Endothelial cell (in vitro differentiated cells): Measurements from ENCODE around the gene ZNF792. TPM values are rescaled to one million over a fixed set of nuclear protein-coding genes. Genes with fewer than 3 reads are reported as not detected.
A peak's percentile ranks its signal among the peaks of the same experiment; 100 is the strongest.

ENCODE experiments used
- DNase-seq: peaks from one replicate; pipeline ENCODE4 v3.0.0; 2021; ENCODE audit warnings: low spot score
- H3K27ac Mint-ChIP-seq: one replicate; pipeline ENCODE4 v1.8.0; 2021; ENCODE audit warnings: mixed read lengths, inconsistent platforms; ENCODE audit not compliant: unreplicated experiment
- H3K27me3 Mint-ChIP-seq: one replicate; pipeline ENCODE4 v1.8.0; 2021; ENCODE audit warnings: mild to moderate bottlenecking, moderate library complexity, mixed read lengths, inconsistent platforms; ENCODE audit not compliant: unreplicated experiment
- H3K36me3 Mint-ChIP-seq: one replicate; pipeline ENCODE4 v1.8.0; 2021; ENCODE audit warnings: mild to moderate bottlenecking, low read depth, mixed read lengths, inconsistent platforms; ENCODE audit not compliant: unreplicated experiment
- H3K4me1 Mint-ChIP-seq: one replicate; pipeline ENCODE4 v1.8.0; 2021; ENCODE audit warnings: mild to moderate bottlenecking, mixed read lengths, inconsistent platforms; ENCODE audit not compliant: unreplicated experiment
- H3K4me3 Mint-ChIP-seq: one replicate; pipeline ENCODE4 v1.8.0; 2021; ENCODE audit warnings: mild to moderate bottlenecking, mixed read lengths, inconsistent platforms; ENCODE audit not compliant: unreplicated experiment
- H3K9me3 Mint-ChIP-seq: one replicate; pipeline ENCODE4 v1.8.0; 2021; ENCODE audit warnings: mixed read lengths, inconsistent platforms; ENCODE audit not compliant: unreplicated experiment
- total RNA-seq: library from RNA; stranded (reverse); fragmentation: NEBNext Ultra II Directional; extraction: Animal tissue kit (Norgen Biotek cat#: 25700); gene quantifications from one replicate; pipeline ENCODE4 v1.2.1, GENCODE V29; 2021; ENCODE audit not compliant: unreplicated experiment
- TF ChIP-seq, protein P1 (sequence below): fragments of 200-600 bp; sonication (generic); IDR thresholded peaks from one replicate; pipeline ENCODE4 v1.5.0; 2021; ENCODE audit warnings: antibody characterized with exemption; ENCODE audit not compliant: unreplicated experiment

The ZNF792 gene
- total RNA-seq, 1 donor from 2014 or later = 68.6 TPM

DNA sequence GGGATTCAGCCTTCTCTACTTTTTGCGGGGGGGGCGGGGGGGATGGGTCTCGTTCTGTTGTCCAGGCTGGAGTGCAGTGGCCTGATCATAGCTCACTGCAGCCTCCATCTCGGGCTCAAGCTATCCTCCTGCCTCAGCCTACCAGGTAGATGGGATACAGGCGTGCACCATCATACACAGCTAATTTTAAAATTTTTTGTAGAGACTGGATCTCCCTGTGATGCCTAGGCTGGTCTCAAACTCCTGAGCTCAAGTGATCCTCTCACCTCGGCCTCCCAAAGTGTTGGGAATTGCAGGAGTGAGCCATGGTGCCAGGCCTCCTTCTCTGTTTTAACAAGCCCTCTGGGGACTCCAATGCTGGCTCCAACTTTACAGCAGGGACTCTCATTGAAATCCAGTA is 569 bp upstream of the ZNF792 start:
- H3K9me3 Mint-ChIP-seq = peaks cover 43% of the 10 kb centered on the region
- peak overlapping the region; percentile 91 for H3K4me3 Mint-ChIP-seq
- TF ChIP-seq, protein P1, sequence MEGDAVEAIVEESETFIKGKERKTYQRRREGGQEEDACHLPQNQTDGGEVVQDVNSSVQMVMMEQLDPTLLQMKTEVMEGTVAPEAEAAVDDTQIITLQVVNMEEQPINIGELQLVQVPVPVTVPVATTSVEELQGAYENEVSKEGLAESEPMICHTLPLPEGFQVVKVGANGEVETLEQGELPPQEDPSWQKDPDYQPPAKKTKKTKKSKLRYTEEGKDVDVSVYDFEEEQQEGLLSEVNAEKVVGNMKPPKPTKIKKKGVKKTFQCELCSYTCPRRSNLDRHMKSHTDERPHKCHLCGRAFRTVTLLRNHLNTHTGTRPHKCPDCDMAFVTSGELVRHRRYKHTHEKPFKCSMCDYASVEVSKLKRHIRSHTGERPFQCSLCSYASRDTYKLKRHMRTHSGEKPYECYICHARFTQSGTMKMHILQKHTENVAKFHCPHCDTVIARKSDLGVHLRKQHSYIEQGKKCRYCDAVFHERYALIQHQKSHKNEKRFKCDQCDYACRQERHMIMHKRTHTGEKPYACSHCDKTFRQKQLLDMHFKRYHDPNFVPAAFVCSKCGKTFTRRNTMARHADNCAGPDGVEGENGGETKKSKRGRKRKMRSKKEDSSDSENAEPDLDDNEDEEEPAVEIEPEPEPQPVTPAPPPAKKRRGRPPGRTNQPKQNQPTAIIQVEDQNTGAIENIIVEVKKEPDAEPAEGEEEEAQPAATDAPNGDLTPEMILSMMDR = no peak
- peaks cover 37% of the 10 kb centered on the region for H3K4me1 Mint-ChIP-seq
- no peak for DNase-seq
- H3K36me3 Mint-ChIP-seq = peaks cover 56% of the 10 kb centered on the region
- peaks cover 37% of the 10 kb centered on the region for H3K27me3 Mint-ChIP-seq
- H3K27ac Mint-ChIP-seq = peak overlapping the region; percentile 83

DNA sequence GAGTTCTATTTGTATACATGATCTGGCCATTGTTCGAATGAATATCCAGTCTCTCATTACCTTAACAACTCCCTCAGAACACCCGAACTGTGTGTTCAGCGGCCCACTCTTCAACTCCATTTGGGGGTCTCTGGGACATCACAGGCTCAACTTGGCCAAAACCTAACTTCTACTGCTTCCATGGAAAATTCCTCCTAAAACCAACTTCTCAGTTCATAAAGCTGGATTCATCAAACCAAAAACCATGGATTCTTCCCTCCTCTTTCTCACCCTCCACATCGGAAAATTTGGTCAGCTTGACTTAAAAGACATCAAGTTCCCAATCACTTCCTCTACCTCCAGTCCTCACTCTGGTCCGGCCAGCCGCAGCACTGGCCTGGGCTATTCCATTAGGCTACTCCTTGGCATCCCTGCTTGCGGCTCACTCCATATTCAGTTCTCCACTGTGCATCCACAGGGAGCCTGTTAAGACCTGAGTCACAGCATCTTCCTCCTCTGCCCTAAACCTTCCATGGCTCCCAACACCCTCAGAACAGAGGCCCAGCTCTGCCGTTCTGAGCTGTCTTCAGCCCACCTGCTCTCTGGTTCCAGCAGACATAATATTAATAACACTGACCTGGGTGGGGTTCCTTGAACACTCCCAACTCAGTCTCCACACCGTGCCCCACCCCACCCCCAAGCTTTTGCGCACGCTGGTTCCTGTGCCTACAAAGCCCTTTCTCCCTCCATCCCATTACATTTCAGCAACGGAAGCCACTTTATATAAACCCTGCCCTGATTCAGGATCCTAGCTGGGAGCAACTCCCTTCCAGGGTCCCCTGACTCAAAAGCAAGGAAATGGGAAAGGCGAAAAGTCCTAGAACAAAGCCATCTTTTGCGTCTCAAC is 1.1 kb downstream of the ZNF792 start:
- peak; percentile 24 for DNase-seq
- H3K27ac Mint-ChIP-seq = peak overlapping the region; percentile 100
- H3K4me1 Mint-ChIP-seq = peaks cover 39% of the 10 kb centered on the region
- H3K27me3 Mint-ChIP-seq = peaks cover 52% of the 10 kb centered on the region
- TF ChIP-seq, protein P1 = no peak
- H3K4me3 Mint-ChIP-seq = peak overlapping the region; percentile 99
- peaks cover 50% of the 10 kb centered on the region for H3K9me3 Mint-ChIP-seq
- peaks cover 61% of the 10 kb centered on the region for H3K36me3 Mint-ChIP-seq

DNA sequence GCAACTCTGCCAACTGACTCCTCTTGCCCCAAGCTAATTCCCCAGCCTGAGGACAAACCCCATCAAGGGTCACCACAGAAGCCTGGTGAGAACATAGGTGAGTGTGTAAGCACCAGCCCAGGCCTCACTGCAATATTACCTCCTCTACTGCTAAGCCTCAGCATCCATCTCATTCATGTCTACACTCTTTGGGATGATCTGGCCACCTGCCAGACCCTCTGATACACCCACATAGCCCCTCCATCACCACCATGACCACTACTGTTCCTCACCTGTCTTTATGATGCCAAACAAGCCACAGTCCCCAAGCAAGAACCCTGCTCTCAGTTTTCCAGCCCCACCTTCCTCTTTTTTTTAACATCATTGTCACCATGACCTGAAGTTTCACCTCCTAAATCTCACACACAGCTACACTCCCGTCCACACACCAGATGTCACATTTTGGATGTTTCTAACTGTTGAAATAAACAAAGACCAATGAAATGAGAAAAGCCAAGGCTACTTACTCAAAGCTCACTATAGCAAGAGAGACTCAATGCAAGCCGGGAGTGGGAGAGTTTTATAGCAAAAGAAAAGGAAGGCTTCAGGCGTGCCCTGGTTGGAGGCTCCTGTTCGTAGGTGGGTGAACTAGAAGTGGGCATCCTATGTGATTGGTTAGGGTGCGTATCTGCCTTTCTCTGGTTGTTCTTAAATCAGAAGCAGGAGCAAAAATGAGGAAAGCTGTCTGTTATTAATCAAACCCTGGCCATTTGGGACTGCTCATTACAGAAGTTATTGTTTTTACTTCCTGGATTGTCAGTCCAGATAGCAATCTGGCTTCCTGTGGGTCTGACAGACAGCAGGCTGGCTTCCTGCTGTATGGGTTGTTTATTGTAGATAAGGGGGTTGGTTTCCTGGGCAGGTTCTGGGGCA is 2.0 kb downstream of the ZNF792 start:
- H3K4me1 Mint-ChIP-seq = peaks cover 39% of the 10 kb centered on the region
- H3K9me3 Mint-ChIP-seq = peaks cover 58% of the 10 kb centered on the region
- peaks cover 57% of the 10 kb centered on the region for H3K27me3 Mint-ChIP-seq
- H3K27ac Mint-ChIP-seq = peak overlapping the region; percentile 100
- TF ChIP-seq, protein P1 = no peak
- peaks cover 68% of the 10 kb centered on the region for H3K36me3 Mint-ChIP-seq
- DNase-seq = peak; percentile 57
- H3K4me3 Mint-ChIP-seq = peak overlapping the region; percentile 99

DNA sequence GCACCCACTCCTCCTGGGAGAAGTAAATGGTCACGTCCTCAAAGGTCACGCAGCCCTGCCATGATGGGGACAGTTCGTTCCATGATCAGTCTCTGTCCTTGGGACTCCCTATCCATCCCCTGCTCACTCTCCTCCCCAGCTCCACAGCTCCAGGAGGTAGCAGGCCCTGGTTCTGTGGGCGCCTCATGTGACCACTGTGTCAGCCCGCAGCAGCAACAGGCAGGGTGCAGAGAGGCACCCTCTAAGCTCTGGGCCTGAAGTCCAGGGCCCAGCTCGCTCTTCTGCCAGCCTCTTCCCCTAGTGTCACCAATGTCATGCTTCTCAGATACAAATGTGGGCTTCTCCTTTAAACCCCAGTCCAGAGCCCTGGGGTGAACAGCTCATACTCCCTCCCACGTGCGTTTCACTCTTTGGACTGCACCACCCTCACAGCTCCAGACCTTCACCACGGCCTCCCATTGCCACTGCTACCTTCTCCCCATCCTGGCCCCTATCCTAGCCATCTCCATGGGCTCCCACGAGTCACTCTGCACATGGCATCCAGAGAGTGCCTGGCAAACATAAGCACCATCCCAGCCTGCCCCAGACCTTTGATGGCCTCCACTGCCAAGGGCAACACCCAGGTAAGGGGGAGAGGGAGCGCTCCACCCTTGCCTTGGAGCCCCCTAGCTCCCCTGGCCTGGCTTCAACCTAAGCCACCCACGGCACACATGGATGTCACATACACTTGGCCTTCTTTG is 2.9 kb downstream of the ZNF792 start:
- TF ChIP-seq, protein P1 = no peak
- Mint-ChIP-seq H3K4me1 (peaks cover 39% of the 10 kb centered on the region), H3K27ac (peak overlapping the region; percentile 100), H3K27me3 (peaks cover 64% of the 10 kb centered on the region), H3K36me3 (peaks cover 77% of the 10 kb centered on the region), H3K9me3 (peaks cover 67% of the 10 kb centered on the region), H3K4me3 (peak overlapping the region; percentile 99)
- DNase-seq = no peak
